H1 (cell line): ENCODE results near the gene TMCC3. TPM values are rescaled to one million over a fixed set of nuclear protein-coding genes. Genes with fewer than 3 reads are reported as not detected.

Source experiments
- BCL11A ChIP-seq, 2 experiments: IDR thresholded peaks; one replicate each; pipeline ENCODE4 v1.6.1; 2011; ENCODE audit warnings: low read depth in 2 of 2, low read length in 2 of 2, mild to moderate bottlenecking in 2 of 2
- RBBP5 ChIP-seq: IDR thresholded peaks from 2 replicates; pipeline ENCODE4 v1.7.1; 2012; ENCODE audit warnings: low read depth, mild to moderate bottlenecking, inconsistent platforms, low read length, moderate library complexity, borderline replicate concordance
- polyA plus RNA-seq, 7 experiments: library from polyadenylated mRNA; depleted of rRNA in 3 of 7; stranded (reverse) in 5 of 7; unstranded in 2 of 7; fragments of >200 nt in 5 of 7; fragments of 200-250 nt in 2 of 7; gene quantifications; 1 replicate in 5 of 7; 2 replicates in 1 of 7; 4 replicates in 1 of 7; pipeline versions ENCODE4 v1.2.1 to v1.2.3, GENCODE V29; 2011 to 2013; ENCODE audit warnings: missing spikeins in 2 of 7, mixed read lengths in 2 of 7
- total RNA-seq: library from RNA; stranded (reverse); fragmentation: NEBNext Ultra II Directional; extraction: Animal tissue kit (Norgen Biotek cat#: 25700); gene quantifications from 2 replicates; pipeline ENCODE4 v1.2.1, GENCODE V29; 2021
- TF ChIP-seq, protein P1 (sequence below): IDR thresholded peaks from 2 replicates; pipeline ENCODE4 v1.6.1; 2012; ENCODE audit warnings: inconsistent platforms
- TF ChIP-seq, protein P2 (sequence below): IDR thresholded peaks from 2 replicates; pipeline ENCODE4 v1.6.1; 2012; ENCODE audit warnings: low read length, inconsistent platforms

TMCC3 gene
- total and polyA plus RNA-seq, 2 of the 8 experiments (the other 6 are each of a cell fraction or from before 2014, with no cell fraction given) = 1.7 to 4.1 TPM

DNA sequence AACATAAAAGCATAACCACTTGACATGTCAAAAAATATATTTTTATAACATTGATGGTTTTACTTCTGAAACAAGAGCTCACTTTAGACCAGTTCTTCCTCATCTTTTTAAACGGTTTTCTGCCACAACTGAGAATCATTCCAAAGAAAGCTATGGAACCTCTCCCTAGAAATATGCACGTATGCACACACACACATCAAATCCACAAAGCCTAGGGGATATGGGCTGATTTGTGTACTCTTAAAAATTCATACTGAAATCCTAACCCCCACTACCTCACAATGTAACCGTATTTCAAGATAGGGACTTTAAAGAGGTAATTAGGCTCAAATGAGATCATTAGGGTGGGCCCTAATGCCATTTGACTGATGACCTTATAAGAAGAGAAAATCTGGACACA, 19.3 kb downstream of the TMCC3 start (continued):
- TF ChIP-seq BCL11A (IDR thresholded peaks at IDR 0.05; ENCODE audit: low read depth in 2 of 2, low read length in 2 of 2) (no peak), RBBP5 (no peak)
- TF ChIP-seq, protein P1, sequence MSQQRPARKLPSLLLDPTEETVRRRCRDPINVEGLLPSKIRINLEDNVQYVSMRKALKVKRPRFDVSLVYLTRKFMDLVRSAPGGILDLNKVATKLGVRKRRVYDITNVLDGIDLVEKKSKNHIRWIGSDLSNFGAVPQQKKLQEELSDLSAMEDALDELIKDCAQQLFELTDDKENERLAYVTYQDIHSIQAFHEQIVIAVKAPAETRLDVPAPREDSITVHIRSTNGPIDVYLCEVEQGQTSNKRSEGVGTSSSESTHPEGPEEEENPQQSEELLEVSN = no peak
- TF ChIP-seq, protein P2, sequence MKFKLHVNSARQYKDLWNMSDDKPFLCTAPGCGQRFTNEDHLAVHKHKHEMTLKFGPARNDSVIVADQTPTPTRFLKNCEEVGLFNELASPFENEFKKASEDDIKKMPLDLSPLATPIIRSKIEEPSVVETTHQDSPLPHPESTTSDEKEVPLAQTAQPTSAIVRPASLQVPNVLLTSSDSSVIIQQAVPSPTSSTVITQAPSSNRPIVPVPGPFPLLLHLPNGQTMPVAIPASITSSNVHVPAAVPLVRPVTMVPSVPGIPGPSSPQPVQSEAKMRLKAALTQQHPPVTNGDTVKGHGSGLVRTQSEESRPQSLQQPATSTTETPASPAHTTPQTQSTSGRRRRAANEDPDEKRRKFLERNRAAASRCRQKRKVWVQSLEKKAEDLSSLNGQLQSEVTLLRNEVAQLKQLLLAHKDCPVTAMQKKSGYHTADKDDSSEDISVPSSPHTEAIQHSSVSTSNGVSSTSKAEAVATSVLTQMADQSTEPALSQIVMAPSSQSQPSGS = no peak
- TF ChIP-seq, all 59 proteins: peak for 0
